ENCODE data around the gene COPRS. TPM values are rescaled to one million over a fixed set of nuclear protein-coding genes. Genes with fewer than 3 reads are reported as not detected.

COPRS gene
- total RNA-seq, 4 donors from 2014 or later, result 91.1 to 148 (median 140) TPM

DNA sequence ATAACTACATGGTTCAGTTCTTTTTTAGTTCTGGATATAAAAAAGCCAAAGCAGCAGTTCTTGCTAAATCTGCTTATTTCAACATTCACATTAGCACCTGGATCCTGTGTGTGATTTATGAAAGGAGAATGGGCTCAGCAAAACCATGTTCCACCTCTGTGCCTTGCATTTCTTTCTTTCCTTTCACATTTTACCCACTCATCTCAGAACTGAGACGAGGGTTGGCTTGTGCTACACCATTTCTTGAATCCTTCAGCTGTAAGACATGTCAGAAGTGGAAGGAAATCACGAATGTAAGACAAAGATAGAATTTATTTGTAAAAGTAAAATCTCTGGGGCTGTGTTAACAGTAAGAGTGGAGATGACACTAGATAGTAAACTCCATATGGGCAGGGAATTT is 43.6 kb upstream of the COPRS start:
- ATAC-seq, result no peak
- 61 to 64% methylated on average over 2 of the region's 2 CpGs for WGBS, 2 donors (ENCODE audit: low coverage in 1 of 2)

GRCh38 chr17:31900877-31901276 is 41.8 kb upstream of the COPRS start:
- no peaks in the 10 kb centered on the region for H3K9me3 ChIP-seq
- 8% methylated on average over 5 of the region's 5 CpGs for WGBS, 2 donors (ENCODE audit: low coverage in 1 of 2)
- no peaks in the 10 kb centered on the region for H3K27me3 ChIP-seq
- peaks cover 0 to 37% of the 10 kb centered on the region in 2 donors for H3K36me3 ChIP-seq
- ATAC-seq, result no peak
- TF ChIP-seq POLR2A (IDR thresholded peaks at IDR 0.05), result no peak
- TF ChIP-seq CTCF (IDR thresholded peaks at IDR 0.05), result no peak
- TF ChIP-seq EP300 (IDR thresholded peaks at IDR 0.05), result no peak
- TF ChIP-seq POLR2AphosphoS5 (IDR thresholded peaks at IDR 0.05), result no peak
- H3K4me3 ChIP-seq, result peak overlapping the region; percentile 62 to 98
- peak overlapping the region in 3 of 4 donors; percentile 76 to 80 (median 77) for H3K27ac ChIP-seq
- H3K4me1 ChIP-seq, result peaks cover 0 to 29% (median 9%) of the 10 kb centered on the region in 3 donors

More for the DNA sequence above, 43.6 kb upstream of the COPRS start:
- H3K27ac ChIP-seq, result no peak overlapping the region
- no peaks in the 10 kb centered on the region for H3K27me3 ChIP-seq
- no peak for TF ChIP-seq POLR2AphosphoS5 (IDR thresholded peaks at IDR 0.05)
- TF ChIP-seq EP300 (IDR thresholded peaks at IDR 0.05), result no peak
- TF ChIP-seq POLR2A (IDR thresholded peaks at IDR 0.05), result no peak
- no peak for TF ChIP-seq CTCF (IDR thresholded peaks at IDR 0.05)
- H3K36me3 ChIP-seq, result peaks cover 0 to 19% of the 10 kb centered on the region in 2 donors
- H3K4me3 ChIP-seq, result no peak overlapping the region
- no peaks in the 10 kb centered on the region for H3K9me3 ChIP-seq
- peaks cover 2 to 36% (median 10%) of the 10 kb centered on the region in 3 donors for H3K4me1 ChIP-seq

GRCh38 chr17:31888124-31888523 is 29.1 kb upstream of the COPRS start:
- ATAC-seq, result no peak

DNA sequence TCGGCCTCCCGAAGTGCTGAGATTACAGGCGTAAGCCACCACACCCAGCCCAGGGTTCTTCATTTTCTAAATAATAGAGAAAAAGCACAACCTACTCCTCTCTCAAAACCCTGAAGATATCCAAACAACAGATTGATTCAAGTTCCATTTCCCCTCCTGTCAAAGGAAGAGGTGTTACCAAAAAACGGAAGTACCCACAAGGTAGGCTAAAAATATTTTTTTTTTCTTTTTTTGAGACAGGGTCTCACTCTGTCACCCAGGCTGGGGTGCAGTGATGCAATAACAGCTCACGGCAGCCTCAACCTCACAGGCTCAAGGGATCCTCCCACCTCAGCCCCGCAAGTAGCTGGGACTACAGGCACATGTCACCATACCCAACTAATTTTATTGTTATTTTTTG is 23.5 kb upstream of the COPRS start:
- Histone ChIP-seq H3K36me3 (peaks cover 0 to 100% of the 10 kb centered on the region in 2 donors), H3K4me1 (peaks cover 0 to 10% (median 0%) of the 10 kb centered on the region in 3 donors), H3K9me3 (no peaks in the 10 kb centered on the region), H3K27me3 (no peaks in the 10 kb centered on the region), H3K27ac (no peak overlapping the region), H3K4me3 (no peak overlapping the region)
- no peak for ATAC-seq
- TF ChIP-seq POLR2A (IDR thresholded peaks at IDR 0.05) (no peak), CTCF (IDR thresholded peaks at IDR 0.05) (no peak), POLR2AphosphoS5 (IDR thresholded peaks at IDR 0.05) (no peak), EP300 (IDR thresholded peaks at IDR 0.05) (no peak)
- 86 to 94% methylated on average over 2 to 6 of the region's 6 CpGs for WGBS, 2 donors (ENCODE audit: low coverage in 1 of 2)

More at GRCh38 chr17:31888124-31888523, 29.1 kb upstream of the COPRS start:
- Histone ChIP-seq H3K27me3 (no peaks in the 10 kb centered on the region), H3K27ac (no peak overlapping the region), H3K4me1 (no peaks in the 10 kb centered on the region), H3K36me3 (peaks cover 0 to 100% of the 10 kb centered on the region in 2 donors), H3K4me3 (no peak overlapping the region), H3K9me3 (no peaks in the 10 kb centered on the region)
- 72 to 100% methylated on average over 1 to 3 of the region's 4 CpGs for WGBS, 2 donors (ENCODE audit: low coverage in 1 of 2)
- no peak for TF ChIP-seq EP300 (IDR thresholded peaks at IDR 0.05)
- TF ChIP-seq POLR2AphosphoS5 (IDR thresholded peaks at IDR 0.05), result no peak
- no peak for TF ChIP-seq CTCF (IDR thresholded peaks at IDR 0.05)
- no peak for TF ChIP-seq POLR2A (IDR thresholded peaks at IDR 0.05)

DNA sequence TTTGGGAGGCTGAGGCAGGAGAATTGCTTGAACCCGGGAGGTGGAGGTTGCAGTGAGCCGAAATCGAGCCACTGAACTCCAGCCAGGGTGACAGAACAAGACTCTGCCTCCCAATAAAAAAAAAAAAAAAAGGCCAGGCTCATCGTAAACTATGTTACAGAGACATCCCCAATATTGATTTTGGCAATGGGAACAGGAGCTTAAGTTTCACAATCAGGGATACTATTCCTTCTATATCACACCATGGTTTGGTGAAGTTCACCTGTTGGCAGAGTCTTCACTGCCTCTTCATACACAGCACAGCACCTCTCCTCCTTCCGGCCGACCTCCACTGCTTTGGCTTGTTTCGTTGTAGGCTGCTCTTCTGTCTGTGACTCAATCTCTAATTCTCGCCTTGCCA is 21.3 kb upstream of the COPRS start:
- Histone ChIP-seq H3K27me3 (no peaks in the 10 kb centered on the region), H3K27ac (no peak overlapping the region), H3K4me1 (peaks cover 0 to 10% (median 0%) of the 10 kb centered on the region in 3 donors), H3K4me3 (no peak overlapping the region), H3K9me3 (no peaks in the 10 kb centered on the region), H3K36me3 (peaks cover 0 to 100% of the 10 kb centered on the region in 2 donors)
- 86 to 96% methylated on average over 4 to 8 of the region's 8 CpGs for WGBS, 2 donors (ENCODE audit: low coverage in 1 of 2)
- ATAC-seq, result no peak
- TF ChIP-seq CTCF (IDR thresholded peaks at IDR 0.05), result no peak
- no peak for TF ChIP-seq POLR2A (IDR thresholded peaks at IDR 0.05)
- no peak for TF ChIP-seq EP300 (IDR thresholded peaks at IDR 0.05)
- TF ChIP-seq POLR2AphosphoS5 (IDR thresholded peaks at IDR 0.05), result no peak
